OCI-LY7 (cell line): ENCODE results near the gene CERS1. TPM values are rescaled to one million over a fixed set of nuclear protein-coding genes. Genes with fewer than 3 reads are reported as not detected.

Source experiments
- BruUV-seq: library from RNA; stranded (reverse); fragments of 400-500 nt; replicated peaks from 2 replicates; lab custom pipeline; 2021; lab: Mats Ljungman, UMichigan
- CTCF ChIA-PET: fragments of 300-600 bp; sonication (Branson Sonifier 250); formaldehyde crosslinking; loops from one replicate; lab custom pipeline; 2022; ENCODE audit warnings: antibody characterized with exemption; ENCODE audit not compliant: unreplicated experiment; lab: Charles Lee
- POLR2A ChIA-PET: fragments of 300-600 bp; sonication (Branson Sonifier 250); formaldehyde crosslinking; loops from one replicate; lab custom pipeline; 2022; ENCODE audit warnings: antibody characterized with exemption; lab: Charles Lee
- DNase-seq: peaks from one replicate; pipeline ENCODE4 v3.0.0-alpha.2; 2015; ENCODE audit warnings: low spot score
- H2AFZ ChIP-seq: fragments of 200-600 bp; sonication (generic), shearing (Covaris generic); 2 replicates; pipeline ENCODE4 v1.6.1; 2014; ENCODE audit warnings: mild to moderate bottlenecking, antibody characterized with exemption, low read length, moderate library complexity
- H3K27ac ChIP-seq: fragments of 200-600 bp; sonication (generic); 2 replicates; pipeline ENCODE4 v1.5.1; 2014; ENCODE audit warnings: mixed run types, low read depth, mild to moderate bottlenecking, moderate library complexity, low read length, inconsistent platforms; ENCODE audit not compliant: poor library complexity, severe bottlenecking
- H3K36me3 ChIP-seq: fragments of 200-600 bp; sonication (generic); 2 replicates; pipeline ENCODE4 v1.6.1; 2014; ENCODE audit warnings: mild to moderate bottlenecking, antibody characterized with exemption, low read length, moderate library complexity, mixed read lengths; ENCODE audit not compliant: insufficient read depth
- H3K4me1 ChIP-seq: fragments of 200-600 bp; sonication (generic); 2 replicates; pipeline ENCODE4 v1.5.1; 2014; ENCODE audit warnings: mild to moderate bottlenecking, low read length; ENCODE audit not compliant: insufficient read depth, poor library complexity, severe bottlenecking
- H3K4me2 ChIP-seq: fragments of 200-600 bp; sonication (generic); 2 replicates; pipeline ENCODE4 v1.6.1; 2014; ENCODE audit warnings: mild to moderate bottlenecking, low read length
- H3K4me3 ChIP-seq: fragments of 200-600 bp; sonication (generic); 2 replicates; pipeline ENCODE4 v1.5.1; 2014; ENCODE audit warnings: mild to moderate bottlenecking, low read depth, low read length; ENCODE audit not compliant: poor library complexity, severe bottlenecking
- H3K79me2 ChIP-seq: fragments of 200-600 bp; sonication (generic); 2 replicates; pipeline ENCODE4 v1.6.1; 2016; ENCODE audit warnings: low read depth, mild to moderate bottlenecking, low read length, moderate library complexity, mixed read lengths; ENCODE audit not compliant: insufficient read depth
- H3K9me2 ChIP-seq: fragments of 200-600 bp; sonication (generic); 2 replicates; pipeline ENCODE4 v1.6.1; 2016; ENCODE audit warnings: mild to moderate bottlenecking, low read length, mixed read lengths; ENCODE audit not compliant: insufficient read depth
- H3K9me3 ChIP-seq: fragments of 200-600 bp; sonication (generic); 2 replicates; pipeline ENCODE4 v1.6.1; 2014; ENCODE audit warnings: mild to moderate bottlenecking, mixed run types, low read length, mixed read lengths
- H4K20me1 ChIP-seq: fragments of 200-600 bp; sonication (generic); 2 replicates; pipeline ENCODE4 v1.6.1; 2014; ENCODE audit warnings: mild to moderate bottlenecking, antibody characterized with exemption, low read length, moderate library complexity, mixed read lengths; ENCODE audit not compliant: insufficient read depth
- EZH2phosphoT487 ChIP-seq: fragments of 200-600 bp; sonication (generic); IDR thresholded peaks from 2 replicates; pipeline ENCODE4 v1.6.1; 2018; ENCODE audit warnings: low read depth, borderline replicate concordance, mild to moderate bottlenecking, mixed run types, antibody characterized with exemption, low read length, moderate library complexity, mixed read lengths
- intact Hi-C: fragments of 100-400 bp; cut with micrococcal nuclease; formaldehyde crosslinking; loops from one replicate; pipeline ENCODE4 v1.10.0; 2022; ENCODE audit not compliant: unreplicated experiment
- total RNA-seq, 2 experiments: library from RNA; depleted of rRNA in 1 of 2; stranded (reverse); fragments of >200 nt in 1 of 2; shearing (Covaris generic) in 1 of 2; gene quantifications; 2 replicates each; pipeline ENCODE4 v1.2.3, GENCODE V29; 2014 to 2022
- TF ChIP-seq, protein P1 (sequence below): fragments of 200-600 bp; sonication (generic); conservative IDR thresholded peaks from 2 replicates; pipeline ENCODE4 v1.5.1; 2014; ENCODE audit warnings: mild to moderate bottlenecking, antibody characterized with exemption, low read length, moderate library complexity, mixed read lengths

The CERS1 gene
- total RNA-seq, 2 experiments from 2014 or later = 0.09 TPM; not detected in 1

DNA sequence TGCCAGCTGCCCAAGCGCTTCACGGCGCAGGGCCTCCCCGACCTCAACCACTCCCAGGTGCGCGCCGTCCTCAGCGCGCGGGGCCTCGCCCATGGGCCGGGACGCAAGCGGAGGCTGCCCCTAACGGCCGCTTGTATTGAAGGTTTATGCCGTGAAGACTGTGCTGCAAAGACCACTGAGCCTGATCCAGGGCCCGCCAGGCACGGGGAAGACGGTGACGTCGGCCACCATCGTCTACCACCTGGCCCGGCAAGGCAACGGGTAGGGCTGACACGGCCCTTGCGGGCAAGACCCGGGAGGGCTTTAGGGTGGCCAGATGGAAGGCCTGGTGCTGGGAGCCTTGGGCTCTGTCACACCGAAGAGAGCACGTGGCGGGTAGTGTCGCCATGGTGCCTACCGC lies 41.0 kb downstream of the CERS1 start:
- Histone ChIP-seq H4K20me1 (0 out of 2 replicates have a peak, but pooled peaks cover 4% of the 10 kb centered on the region), H3K36me3 (peaks cover 100% of the 10 kb centered on the region), H3K4me3 (no peak overlapping the region), H3K9me2 (no peaks in the 10 kb centered on the region), H2AFZ (no peak overlapping the region), H3K4me1 (no peaks in the 10 kb centered on the region), H3K4me2 (no peak overlapping the region), H3K27ac (no peak overlapping the region), H3K79me2 (no peaks in the 10 kb centered on the region), H3K9me3 (no peaks in the 10 kb centered on the region)
- intact Hi-C loops = no loop called here
- ChIA-PET POLR2A (interaction anchor here (1.0 kb wide), 1 partner anchor 8 kb away, joined by 4 read pairs; no protein-coding TSS in a partner anchor), CTCF (no interaction called here)
- BruUV-seq = no TSS peak
- DNase-seq = no peak
- TF ChIP-seq, protein P1, sequence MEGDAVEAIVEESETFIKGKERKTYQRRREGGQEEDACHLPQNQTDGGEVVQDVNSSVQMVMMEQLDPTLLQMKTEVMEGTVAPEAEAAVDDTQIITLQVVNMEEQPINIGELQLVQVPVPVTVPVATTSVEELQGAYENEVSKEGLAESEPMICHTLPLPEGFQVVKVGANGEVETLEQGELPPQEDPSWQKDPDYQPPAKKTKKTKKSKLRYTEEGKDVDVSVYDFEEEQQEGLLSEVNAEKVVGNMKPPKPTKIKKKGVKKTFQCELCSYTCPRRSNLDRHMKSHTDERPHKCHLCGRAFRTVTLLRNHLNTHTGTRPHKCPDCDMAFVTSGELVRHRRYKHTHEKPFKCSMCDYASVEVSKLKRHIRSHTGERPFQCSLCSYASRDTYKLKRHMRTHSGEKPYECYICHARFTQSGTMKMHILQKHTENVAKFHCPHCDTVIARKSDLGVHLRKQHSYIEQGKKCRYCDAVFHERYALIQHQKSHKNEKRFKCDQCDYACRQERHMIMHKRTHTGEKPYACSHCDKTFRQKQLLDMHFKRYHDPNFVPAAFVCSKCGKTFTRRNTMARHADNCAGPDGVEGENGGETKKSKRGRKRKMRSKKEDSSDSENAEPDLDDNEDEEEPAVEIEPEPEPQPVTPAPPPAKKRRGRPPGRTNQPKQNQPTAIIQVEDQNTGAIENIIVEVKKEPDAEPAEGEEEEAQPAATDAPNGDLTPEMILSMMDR = no peak
- TF ChIP-seq EZH2phosphoT487 = no peak

DNA sequence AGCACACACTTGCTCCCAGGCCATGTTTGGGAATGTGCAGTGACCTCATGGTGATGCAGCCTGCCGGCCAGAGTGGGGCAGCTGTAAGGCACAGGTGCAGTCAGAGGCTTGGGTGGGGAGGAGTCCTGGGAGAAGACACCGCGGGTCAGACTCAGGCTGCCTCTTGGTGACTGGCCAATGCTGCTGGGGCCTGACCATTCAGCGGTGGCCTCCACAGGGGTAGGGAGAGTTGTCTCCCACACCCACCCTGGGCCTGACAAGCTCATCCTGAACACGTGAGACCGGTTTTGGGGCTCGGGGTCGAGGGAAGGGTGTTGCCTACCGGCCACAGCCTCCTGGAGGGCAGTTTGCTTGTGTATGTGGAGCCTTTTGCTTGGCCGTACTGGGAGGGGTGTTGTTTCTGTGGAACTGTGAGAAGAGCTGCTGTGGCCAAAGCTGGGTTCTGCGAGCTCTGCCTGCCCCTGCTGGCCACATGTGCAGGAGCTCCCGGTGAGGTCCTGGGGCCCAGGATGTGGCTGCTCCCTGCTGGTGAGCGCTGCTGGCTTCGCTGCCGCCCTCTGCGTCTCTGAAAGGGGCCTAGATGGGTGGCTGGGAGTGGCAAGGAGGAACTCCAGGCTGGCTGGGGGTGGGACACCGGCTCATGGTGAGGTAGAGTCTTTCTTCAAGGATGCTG lies 42.1 kb downstream of the CERS1 start:
- H2AFZ ChIP-seq = no peak overlapping the region
- intact Hi-C loops = no loop called here
- no peak overlapping the region for H3K4me3 ChIP-seq
- H3K4me1 ChIP-seq = no peaks in the 10 kb centered on the region
- no peaks in the 10 kb centered on the region for H3K9me3 ChIP-seq
- H3K4me2 ChIP-seq = no peak overlapping the region
- POLR2A ChIA-PET = no interaction called here
- H3K9me2 ChIP-seq = no peaks in the 10 kb centered on the region
- CTCF ChIA-PET = no interaction called here
- H3K79me2 ChIP-seq = peaks cover 10% of the 10 kb centered on the region; the same call in 1 of the 2 replicates
- H3K27ac ChIP-seq = no peak overlapping the region
- H4K20me1 ChIP-seq = 0 out of 2 replicates have a peak, but pooled peaks cover 5% of the 10 kb centered on the region
- DNase-seq = no peak
- BruUV-seq = no TSS peak
- TF ChIP-seq, protein P1 = no peak
- TF ChIP-seq EZH2phosphoT487 = no peak
- peaks cover 100% of the 10 kb centered on the region for H3K36me3 ChIP-seq

DNA sequence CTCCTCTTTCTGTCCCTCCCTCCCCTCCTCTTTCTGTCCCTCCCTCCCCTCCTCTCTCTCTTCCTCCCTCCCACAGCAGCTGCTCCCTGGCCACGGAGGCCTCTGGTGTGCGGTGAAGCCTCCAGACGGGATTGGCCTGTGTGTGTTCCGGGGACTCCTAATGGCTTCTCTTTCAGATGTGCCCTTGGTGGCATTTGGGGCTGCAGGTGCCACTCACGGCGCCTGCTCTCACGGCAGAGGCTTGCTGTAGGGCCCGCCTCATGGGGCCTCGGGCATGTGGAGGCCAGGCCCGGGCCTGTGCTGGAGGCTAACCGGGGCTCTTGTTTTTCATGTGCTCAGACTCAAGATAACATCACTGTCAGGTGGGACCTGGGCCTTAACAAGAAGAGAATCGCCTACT lies 43.3 kb downstream of the CERS1 start:
- H3K36me3 ChIP-seq = peaks cover 100% of the 10 kb centered on the region
- H3K9me2 ChIP-seq = no peaks in the 10 kb centered on the region
- no peak overlapping the region for H3K27ac ChIP-seq
- no peak overlapping the region for H3K4me2 ChIP-seq
- BruUV-seq = no TSS peak
- ChIA-PET CTCF (no interaction called here), POLR2A (no interaction called here)
- H3K4me1 ChIP-seq = peaks cover 8% of the 10 kb centered on the region
- H3K9me3 ChIP-seq = no peaks in the 10 kb centered on the region
- no peak for TF ChIP-seq EZH2phosphoT487
- TF ChIP-seq, protein P1 = no peak
- no peak overlapping the region for H2AFZ ChIP-seq
- H3K79me2 ChIP-seq = peaks cover 22% of the 10 kb centered on the region; the same call in 1 of the 2 replicates
- H3K4me3 ChIP-seq = no peak overlapping the region
- no peak for DNase-seq
- 0 out of 2 replicates have a peak, but pooled peaks cover 12% of the 10 kb centered on the region for H4K20me1 ChIP-seq
- intact Hi-C loops = no loop called here
